GM03348 (cell line): Measurements from ENCODE around the gene PCNX1.
A peak's percentile ranks its signal among the peaks of the same experiment; 100 is the strongest.

Experiments used
- DNase-seq: peaks from one replicate; pipeline ENCODE4 v3.0.0; 2012; ENCODE audit warnings: low spot score

The PCNX1 gene

GRCh38 chr14:71086567-71086966, 179.3 kb downstream of the PCNX1 start:
- DNase-seq = no peak

DNA sequence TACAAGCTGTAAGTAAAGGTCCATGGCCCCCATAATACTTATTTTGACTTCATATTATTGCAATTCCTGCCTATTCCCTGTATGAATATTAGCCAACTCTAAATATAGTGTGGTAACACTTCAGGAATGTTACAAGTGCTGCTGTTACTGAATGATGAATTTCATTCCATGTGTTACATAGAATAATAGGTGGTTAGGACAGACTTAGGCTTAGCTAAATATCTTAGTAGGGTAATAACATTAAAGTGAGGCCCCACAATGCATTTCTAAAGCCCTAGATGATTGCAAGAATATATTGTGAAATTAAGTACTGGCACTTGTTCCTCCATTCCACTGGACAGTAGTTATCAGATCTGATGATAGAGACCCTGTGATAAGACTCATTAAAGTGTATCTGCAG, 182.7 kb downstream of the PCNX1 start:
- DNase-seq = peak; percentile 61

DNA sequence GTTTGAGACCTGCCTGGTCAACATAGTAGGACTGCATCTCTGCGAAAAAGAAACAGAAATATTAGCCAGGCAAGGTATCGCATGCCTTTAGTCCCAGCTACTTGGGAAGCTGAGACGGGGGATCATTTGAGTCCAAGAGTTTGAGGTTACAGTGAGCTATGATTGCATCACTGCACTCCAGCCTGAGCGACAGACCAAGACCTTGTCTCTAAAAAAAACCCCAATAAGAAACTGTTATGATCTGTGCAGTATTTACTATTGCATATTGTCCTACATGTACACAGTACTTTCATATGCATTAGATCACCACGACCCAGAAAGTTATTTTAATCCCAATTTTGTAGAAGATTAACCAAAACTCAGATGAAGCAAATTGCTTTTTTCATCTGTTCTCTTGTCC, 187.5 kb downstream of the PCNX1 start:
- DNase-seq = no peak

DNA sequence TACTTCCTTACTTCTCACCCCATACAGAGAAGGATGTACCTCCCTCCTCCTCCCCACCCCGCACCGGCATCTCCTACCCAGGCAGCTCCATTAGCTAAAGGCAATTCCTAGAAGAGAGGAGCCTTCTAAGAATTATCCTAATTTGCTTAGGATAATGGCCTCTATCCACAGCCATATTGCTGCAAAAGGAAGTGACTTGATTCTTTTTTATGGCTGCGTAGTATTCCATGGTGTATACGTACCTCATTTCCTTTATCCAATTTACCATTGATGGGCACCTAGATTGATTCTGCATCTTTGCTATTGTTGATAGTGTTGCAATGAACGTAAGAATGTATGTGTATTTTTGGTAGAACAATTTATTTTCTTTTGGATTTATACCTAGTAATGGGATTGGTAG, 189.7 kb downstream of the PCNX1 start:
- DNase-seq = no peak

- peak; percentile 71 for DNase-seq
Measured at GRCh38 chr14:71103662-71104484, 196.6 kb downstream of the PCNX1 start.

DNA sequence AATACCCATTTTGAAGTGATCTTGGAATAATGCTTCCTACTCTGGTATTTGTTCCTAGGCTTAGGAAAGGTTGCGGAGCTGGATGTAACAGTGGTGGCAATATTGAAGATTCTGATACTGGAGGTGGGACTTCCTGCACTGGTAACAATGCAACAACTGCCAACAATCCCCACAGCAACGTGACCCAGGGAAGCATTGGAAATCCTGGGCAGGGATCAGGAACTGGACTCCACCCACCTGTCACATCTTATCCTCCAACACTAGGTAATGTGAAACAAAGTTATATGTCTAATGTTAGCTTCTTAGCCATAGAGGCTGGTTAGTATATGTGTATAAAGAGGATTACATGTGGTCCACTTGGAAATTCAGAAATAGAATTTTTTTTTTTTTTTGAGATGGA, 197.9 kb downstream of the PCNX1 start:
- no peak for DNase-seq

DNA sequence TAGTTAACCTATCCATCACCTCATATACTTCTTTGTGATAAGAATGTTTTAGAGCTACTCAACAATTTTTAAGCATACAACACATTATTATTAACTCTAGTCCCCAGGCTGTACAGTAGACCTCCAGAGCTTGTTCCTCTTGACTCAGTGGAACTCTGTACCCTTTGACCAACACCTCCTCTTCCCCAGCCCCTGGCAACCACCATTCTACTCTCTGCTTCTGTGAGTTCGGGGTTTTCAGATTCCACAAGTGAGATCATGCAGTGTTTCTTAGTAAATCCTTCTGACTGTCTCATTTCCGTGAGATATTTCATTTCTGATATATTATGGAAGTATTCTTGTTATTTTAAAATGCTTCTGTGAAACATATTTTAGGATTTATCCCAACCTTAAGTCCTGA, 200.7 kb downstream of the PCNX1 start:
- no peak for DNase-seq

DNA sequence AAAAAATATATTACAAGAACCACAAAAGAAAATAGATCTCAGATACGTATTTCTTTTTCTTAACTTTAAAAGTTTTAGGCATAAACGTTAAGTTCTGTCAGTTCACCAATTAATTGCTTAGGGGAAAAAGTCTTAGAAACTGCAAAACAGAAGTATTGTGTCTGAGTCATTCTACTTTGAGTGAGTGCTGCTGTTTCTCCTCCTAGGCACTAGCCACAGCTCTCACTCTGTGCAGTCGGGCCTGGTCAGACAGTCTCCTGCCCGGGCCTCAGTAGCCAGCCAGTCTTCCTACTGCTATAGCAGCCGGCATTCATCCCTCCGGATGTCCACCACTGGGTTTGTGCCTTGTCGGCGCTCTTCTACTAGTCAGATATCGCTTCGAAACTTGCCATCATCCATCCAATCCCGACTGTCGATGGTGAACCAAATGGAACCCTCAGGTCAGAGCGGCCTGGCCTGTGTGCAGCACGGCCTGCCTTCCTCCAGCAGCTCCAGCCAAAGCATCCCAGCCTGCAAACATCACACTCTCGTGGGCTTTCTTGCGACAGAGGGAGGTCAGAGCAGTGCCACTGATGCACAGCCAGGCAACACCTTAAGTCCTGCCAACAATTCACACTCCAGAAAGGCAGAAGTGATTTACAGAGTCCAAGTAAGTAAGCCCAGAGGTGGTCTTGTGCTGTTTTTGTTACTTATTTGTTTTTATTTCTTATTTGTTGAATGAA, 201.3 kb downstream of the PCNX1 start:
- no peak for DNase-seq

DNA sequence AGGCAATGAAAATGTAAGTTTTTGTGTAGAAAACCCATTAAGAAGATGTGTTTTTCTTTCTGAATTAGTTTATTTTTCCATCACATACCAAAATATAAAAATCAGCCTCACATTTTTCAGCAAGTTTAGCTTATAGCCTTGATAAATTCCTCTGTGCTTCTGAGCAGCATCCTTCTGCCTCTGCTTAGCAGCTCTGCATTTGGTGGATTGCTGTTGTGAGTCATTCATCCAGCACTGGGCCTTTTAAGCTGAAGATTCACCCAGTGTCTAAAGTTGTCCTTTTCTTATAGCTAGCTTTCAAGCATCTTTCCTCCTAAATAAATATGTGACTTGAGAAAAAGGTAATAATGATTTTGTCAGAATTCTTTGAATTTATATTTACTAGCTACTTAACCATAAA, 206.1 kb downstream of the PCNX1 start:
- DNase-seq = peak; percentile 46

GRCh38 chr14:71114565-71114964, 207.3 kb downstream of the PCNX1 start:
- DNase-seq = no peak

DNA sequence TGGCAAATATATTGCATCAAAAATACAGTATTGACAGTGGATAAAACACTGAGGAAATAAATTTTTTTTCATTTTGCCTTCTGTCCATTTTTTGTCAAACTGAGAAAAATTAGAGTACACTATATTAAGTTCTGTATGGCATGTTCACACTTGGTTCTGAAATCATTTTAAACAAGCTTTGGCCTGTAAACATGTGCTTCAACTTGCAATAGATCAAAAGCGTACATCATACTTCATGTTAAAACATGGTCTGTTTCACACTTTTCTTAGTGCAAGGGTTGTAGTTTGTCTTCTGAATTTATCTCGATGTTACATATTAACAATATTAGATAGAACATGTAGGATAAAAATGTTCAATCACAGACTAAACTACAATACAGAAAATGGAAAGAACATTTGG, 208.0 kb downstream of the PCNX1 start:
- no peak for DNase-seq

DNA sequence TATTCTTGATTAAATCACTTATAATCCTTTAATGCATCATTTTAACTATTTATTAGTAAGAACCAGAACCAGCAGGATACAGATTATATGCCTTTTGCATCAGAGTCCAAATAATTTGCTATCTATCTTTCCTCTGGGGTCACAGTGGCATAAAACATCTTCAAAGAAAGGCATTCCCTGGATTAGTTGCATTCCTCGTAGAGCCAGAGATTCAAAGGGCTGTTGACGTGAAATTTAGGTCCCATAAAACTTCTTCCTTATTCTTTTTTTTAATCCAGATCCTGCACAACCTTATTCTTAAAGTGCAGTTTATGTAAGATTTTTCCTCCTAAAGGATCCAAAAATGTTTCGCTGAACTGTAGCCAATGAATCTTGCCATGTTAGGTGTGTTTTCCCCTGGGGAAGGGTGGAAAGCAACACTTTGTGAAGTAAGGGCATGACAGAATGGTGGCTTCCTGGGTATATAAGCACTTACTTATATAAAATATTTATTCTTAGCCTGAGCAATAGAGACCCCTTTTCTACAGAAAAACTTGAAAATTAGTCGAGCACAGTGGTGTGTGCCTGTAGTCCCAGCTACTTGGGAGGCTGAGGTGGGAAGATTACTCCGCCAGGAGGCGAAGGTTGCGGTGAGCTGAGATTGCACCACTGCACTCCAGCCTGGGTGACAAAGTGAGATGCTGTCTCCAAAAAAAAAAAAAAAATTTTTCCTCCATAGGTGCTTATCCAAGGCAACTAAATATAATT, 208.7 kb downstream of the PCNX1 start:
- DNase-seq = no peak

DNA sequence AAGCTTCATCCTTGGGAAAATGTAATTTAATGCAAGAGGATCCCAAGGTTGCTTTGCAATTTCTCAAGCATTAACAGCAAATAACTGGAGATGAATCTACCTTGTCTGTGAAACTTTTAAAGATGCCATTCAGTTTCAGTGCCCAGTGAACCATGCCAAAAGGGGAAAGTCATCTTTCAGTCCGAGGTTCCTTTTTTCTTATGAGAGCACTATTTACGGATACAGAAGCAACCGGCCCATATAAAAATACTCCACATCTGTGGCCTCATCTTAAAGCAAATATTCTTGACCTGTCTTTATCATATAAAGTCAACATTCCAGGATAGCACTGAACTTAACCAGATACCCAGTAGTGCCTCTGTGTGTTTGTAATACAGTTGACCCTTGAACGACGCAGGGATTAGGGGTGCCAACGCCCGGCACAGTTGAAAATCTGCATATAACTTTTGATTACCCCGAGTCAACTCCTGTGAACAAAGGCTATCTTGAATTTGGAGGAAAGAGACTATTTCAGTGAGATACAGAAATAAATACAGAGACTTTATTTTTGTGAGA, 209.4 kb downstream of the PCNX1 start:
- no peak for DNase-seq

GRCh38 chr14:71117839-71118743, 210.8 kb downstream of the PCNX1 start:
- peak; percentile 65 for DNase-seq

GRCh38 chr14:71119075-71119474, 211.8 kb downstream of the PCNX1 start:
- no peak for DNase-seq

- no peak for DNase-seq
Measured at GRCh38 chr14:71119832-71120231, 212.6 kb downstream of the PCNX1 start.

GRCh38 chr14:71121001-71121400, 213.7 kb downstream of the PCNX1 start:
- no peak for DNase-seq

GRCh38 chr14:71121711-71122110, 214.5 kb downstream of the PCNX1 start:
- DNase-seq = no peak

DNA sequence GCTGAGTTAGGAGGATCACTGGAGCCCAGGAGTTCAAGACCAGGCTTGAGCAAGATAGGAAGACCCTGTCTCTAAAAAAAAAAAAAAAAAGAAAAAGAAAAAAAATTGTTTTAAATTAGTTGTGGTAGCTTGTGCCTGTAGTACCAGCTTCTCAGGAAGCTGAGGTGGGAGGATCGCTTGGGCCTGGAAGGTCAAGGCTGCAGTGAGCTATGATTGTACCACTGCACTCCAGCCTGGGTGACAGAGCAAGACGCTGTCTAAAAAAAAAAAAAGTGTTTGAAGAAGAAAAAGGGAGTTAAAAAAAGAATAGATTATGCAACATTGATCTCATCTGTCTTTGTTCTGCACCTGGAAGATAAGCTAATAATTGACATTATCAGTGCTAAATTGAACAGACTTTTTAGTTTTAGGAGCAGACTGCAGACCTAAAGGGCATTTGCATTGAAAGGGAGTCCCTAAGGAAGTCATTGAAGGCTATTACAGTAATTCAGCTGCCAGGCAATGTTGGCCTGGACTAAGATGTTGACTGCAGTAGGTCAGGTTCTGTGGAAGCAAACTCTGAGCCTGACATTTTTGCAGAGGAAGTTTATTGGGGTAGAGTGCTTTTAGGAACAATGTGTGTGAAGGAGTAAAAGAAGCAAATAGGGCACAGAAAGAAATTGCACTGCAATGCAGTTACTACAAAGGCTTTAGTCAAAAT, 215.8 kb downstream of the PCNX1 start:
- DNase-seq = no peak

DNA sequence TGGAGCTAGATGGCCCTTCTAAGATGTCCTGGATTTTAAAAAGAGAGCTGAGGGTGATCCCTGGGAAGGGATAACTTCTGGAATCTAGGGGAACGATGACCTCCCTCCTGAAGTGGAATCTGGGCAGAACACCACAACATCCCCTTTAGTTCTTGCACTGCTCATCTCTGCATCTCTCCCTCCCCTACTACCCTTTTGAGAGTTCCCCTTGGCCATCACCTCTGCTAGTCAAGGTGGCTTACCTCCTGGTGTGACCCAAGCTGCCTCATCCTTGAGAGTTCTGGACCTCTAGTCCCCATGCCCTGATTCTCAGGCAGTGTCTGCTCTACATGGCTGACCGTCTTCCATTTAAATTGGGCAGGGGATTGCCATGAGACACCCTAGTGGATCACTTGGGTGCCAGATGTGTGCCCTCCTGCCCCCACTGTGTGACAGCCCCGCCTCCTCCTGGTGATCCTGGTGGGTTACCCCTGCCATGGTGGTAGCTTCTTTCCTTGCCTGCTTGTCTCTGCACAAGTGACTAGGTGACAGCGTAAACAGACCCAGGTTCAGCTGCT, 216.4 kb downstream of the PCNX1 start:
- DNase-seq = no peak
